GM12878 (cell line): ENCODE data around the gene PLEKHA7.

Experiments
- CREB1 ChIP-seq: IDR thresholded peaks from 2 replicates; pipeline ENCODE4 v1.6.1; 2012; ENCODE audit warnings: low read depth, mild to moderate bottlenecking, inconsistent platforms
- IRF3 ChIP-seq: fragments of 450-650 bp; IDR thresholded peaks from 2 replicates; pipeline ENCODE4 v1.6.1; 2014; ENCODE audit warnings: mild to moderate bottlenecking
- KLF5 ChIP-seq: fragments of 450-650 bp; IDR thresholded peaks from 2 replicates; pipeline ENCODE4 v1.6.1; 2014; ENCODE audit warnings: mild to moderate bottlenecking; ENCODE audit not compliant: partially characterized antibody
- POLR2A ChIP-seq: IDR thresholded peaks from 2 replicates; pipeline ENCODE4 v1.6.1; 2011; ENCODE audit warnings: low read depth, mild to moderate bottlenecking, low read length
- RAD21 ChIP-seq: IDR thresholded peaks from 2 replicates; pipeline ENCODE4 v1.6.1; 2011; ENCODE audit warnings: mild to moderate bottlenecking, low read depth, low read length, moderate library complexity; ENCODE audit not compliant: insufficient read depth
- TAF1 ChIP-seq: IDR thresholded peaks from 2 replicates; pipeline ENCODE4 v1.6.1; 2011; ENCODE audit warnings: mild to moderate bottlenecking, low read depth, low read length, borderline replicate concordance
- TF ChIP-seq, protein P1 (sequence below): IDR thresholded peaks from 2 replicates; pipeline ENCODE4 v1.6.1; 2012; ENCODE audit warnings: low read depth, low read length, improper control_type of control experiment

GRCh38 chr11:16789560-16790485, 224.4 kb downstream of the PLEKHA7 start:
- TF ChIP-seq KLF5, result no peak
- no peak for TF ChIP-seq CREB1
- TF ChIP-seq POLR2A, result no peak
- TF ChIP-seq, protein P1, sequence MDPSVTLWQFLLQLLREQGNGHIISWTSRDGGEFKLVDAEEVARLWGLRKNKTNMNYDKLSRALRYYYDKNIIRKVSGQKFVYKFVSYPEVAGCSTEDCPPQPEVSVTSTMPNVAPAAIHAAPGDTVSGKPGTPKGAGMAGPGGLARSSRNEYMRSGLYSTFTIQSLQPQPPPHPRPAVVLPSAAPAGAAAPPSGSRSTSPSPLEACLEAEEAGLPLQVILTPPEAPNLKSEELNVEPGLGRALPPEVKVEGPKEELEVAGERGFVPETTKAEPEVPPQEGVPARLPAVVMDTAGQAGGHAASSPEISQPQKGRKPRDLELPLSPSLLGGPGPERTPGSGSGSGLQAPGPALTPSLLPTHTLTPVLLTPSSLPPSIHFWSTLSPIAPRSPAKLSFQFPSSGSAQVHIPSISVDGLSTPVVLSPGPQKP, result no peak
- no peak for TF ChIP-seq IRF3
- TF ChIP-seq RAD21, result no peak
- no peak for TF ChIP-seq TAF1
